Common myeloid progenitor, CD34-positive (primary cell): ENCODE data around the gene EGFR.

Source experiments
- CTCF ChIA-PET: fragments of 350-600 bp; sonication (Branson Sonifier 250); formaldehyde crosslinking; loops from one replicate; lab custom pipeline; 2021; ENCODE audit warnings: antibody characterized with exemption; lab: Charles Lee
- POLR2A ChIA-PET: fragments of 350-600 bp; sonication (Branson Sonifier 250); formaldehyde crosslinking; loops from one replicate; lab custom pipeline; 2021; ENCODE audit warnings: antibody characterized with exemption; lab: Charles Lee
- DNase-seq, 3 donors: peaks; one replicate each; pipeline versions ENCODE4 v3.0.0 to v3.0.0-alpha.2; 2013
- H3K27ac ChIP-seq, 2 experiments: 1 replicate in 1 of 2; 2 replicates in 1 of 2; pipeline ENCODE4 v1.7.0; 2013; ENCODE audit warnings: inconsistent platforms in 2 of 2, low read length in 2 of 2, mild to moderate bottlenecking in 2 of 2, low read depth in 1 of 2, moderate library complexity in 1 of 2; ENCODE audit not compliant: severe bottlenecking in 2 of 2, insufficient read depth in 1 of 2, poor library complexity in 1 of 2
- H3K27me3 ChIP-seq, 5 experiments: replicated peaks in 2 of 5; 1 replicate in 3 of 5; 2 replicates in 2 of 5; pipeline versions ENCODE4 v1.6.1 to v1.7.0; 2013; ENCODE audit warnings: low read length in 4 of 5, mild to moderate bottlenecking in 2 of 5, moderate library complexity in 2 of 5, inconsistent platforms in 1 of 5; ENCODE audit not compliant: insufficient read depth in 5 of 5, control insufficient read depth in 4 of 5
- H3K36me3 ChIP-seq, 4 experiments: 1 replicate in 2 of 4; 2 replicates in 2 of 4; pipeline versions ENCODE4 v1.6.1 to v1.7.0; 2013; ENCODE audit warnings: low read length in 3 of 4, control low read depth in 1 of 4, mild to moderate bottlenecking in 1 of 4; ENCODE audit not compliant: control insufficient read depth in 4 of 4, insufficient read depth in 4 of 4
- H3K4me1 ChIP-seq, 4 experiments: 1 replicate in 3 of 4; 2 replicates in 1 of 4; pipeline versions ENCODE4 v1.6.1 to v1.7.1; 2013; ENCODE audit warnings: low read length in 3 of 4, mild to moderate bottlenecking in 3 of 4, control low read depth in 1 of 4, inconsistent platforms in 1 of 4, moderate library complexity in 1 of 4; ENCODE audit not compliant: control insufficient read depth in 4 of 4, insufficient read depth in 4 of 4; ENCODE audit errors: control extremely low read depth in 1 of 4
- H3K4me3 ChIP-seq, 7 experiments: 1 replicate in 4 of 7; 2 replicates in 3 of 7; pipeline versions ENCODE4 v1.5.1 to v1.7.0; 2013; ENCODE audit warnings: mild to moderate bottlenecking in 7 of 7, low read length in 6 of 7, moderate library complexity in 6 of 7, inconsistent platforms in 2 of 7, low read depth in 2 of 7, control low read depth in 1 of 7; ENCODE audit not compliant: insufficient read depth in 4 of 7, control insufficient read depth in 1 of 7; ENCODE audit errors: extremely low read depth in 1 of 7
- H3K9me3 ChIP-seq, 5 experiments: 1 replicate in 4 of 5; 2 replicates in 1 of 5; pipeline versions ENCODE4 v1.6.1 to v1.7.1; 2013; ENCODE audit warnings: low read length in 4 of 5, mild to moderate bottlenecking in 2 of 5, inconsistent platforms in 1 of 5, low read depth in 1 of 5, moderate library complexity in 1 of 5; ENCODE audit not compliant: control insufficient read depth in 4 of 5, insufficient read depth in 2 of 5; ENCODE audit errors: control extremely low read depth in 1 of 5
- WGBS: methylation state at CpG from one replicate; pipeline ENCODE4 v1.1.5; 2013; ENCODE audit not compliant: insufficient coverage; 5-methylcytosine and 5-hydroxymethylcytosine counted together

Gene EGFR

DNA sequence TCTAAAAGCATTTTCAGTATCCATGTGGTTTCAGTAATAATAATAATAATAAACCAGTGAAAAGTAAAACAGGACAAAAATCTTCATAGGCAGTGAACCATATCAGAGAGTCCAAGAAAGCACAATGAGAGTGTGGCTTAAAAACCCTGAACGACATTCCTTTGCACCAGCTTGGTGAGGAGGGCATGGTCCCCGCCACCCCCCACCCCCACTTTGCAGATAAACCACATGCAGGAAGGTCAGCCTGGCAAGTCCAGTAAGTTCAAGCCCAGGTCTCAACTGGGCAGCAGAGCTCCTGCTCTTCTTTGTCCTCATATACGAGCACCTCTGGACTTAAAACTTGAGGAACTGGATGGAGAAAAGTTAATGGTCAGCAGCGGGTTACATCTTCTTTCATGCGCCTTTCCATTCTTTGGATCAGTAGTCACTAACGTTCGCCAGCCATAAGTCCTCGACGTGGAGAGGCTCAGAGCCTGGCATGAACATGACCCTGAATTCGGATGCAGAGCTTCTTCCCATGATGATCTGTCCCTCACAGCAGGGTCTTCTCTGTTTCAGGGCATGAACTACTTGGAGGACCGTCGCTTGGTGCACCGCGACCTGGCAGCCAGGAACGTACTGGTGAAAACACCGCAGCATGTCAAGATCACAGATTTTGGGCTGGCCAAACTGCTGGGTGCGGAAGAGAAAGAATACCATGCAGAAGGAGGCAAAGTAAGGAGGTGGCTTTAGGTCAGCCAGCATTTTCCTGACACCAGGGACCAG, 172.5 kb downstream of the EGFR start:
- Histone ChIP-seq H3K36me3 (no peaks in the 10 kb centered on the region), H3K27me3 (peaks cover 0 to 13% (median 0%) of the 10 kb centered on the region in 5 experiments), H3K4me3 (no peak overlapping the region), H3K9me3 (no peaks in the 10 kb centered on the region), H3K27ac (no peak overlapping the region), H3K4me1 (no peaks in the 10 kb centered on the region)
- DNase-seq = no peak
- ChIA-PET POLR2A (no interaction called here), CTCF (no interaction called here)
- 97% methylated on average over 16 of the region's 17 CpGs for WGBS

DNA sequence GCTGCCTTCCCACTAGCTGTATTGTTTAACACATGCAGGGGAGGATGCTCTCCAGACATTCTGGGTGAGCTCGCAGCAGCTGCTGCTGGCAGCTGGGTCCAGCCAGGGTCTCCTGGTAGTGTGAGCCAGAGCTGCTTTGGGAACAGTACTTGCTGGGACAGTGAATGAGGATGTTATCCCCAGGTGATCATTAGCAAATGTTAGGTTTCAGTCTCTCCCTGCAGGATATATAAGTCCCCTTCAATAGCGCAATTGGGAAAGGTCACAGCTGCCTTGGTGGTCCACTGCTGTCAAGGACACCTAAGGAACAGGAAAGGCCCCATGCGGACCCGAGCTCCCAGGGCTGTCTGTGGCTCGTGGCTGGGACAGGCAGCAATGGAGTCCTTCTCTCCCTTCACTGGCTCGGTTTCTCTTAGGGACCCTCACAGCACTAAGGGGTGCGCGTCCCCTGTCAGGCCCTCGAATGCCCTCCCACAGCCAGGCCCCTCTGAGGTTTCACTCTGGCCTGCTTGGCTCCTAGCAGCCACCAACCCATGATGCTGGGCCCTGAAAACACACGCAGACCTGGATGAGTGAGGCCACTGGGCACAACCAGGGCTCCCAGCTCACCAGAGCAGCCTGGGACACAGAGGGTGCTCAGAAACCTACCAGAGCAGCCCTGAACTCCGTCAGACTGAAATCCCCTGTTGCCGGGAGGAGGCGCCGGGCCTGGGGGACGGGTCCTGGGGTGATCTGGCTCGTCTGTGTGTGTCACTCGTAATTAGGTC, 173.3 kb downstream of the EGFR start:
- DNase-seq = no peak
- ChIA-PET CTCF (no interaction called here), POLR2A (no interaction called here)
- Histone ChIP-seq H3K27ac (no peak overlapping the region), H3K27me3 (peaks cover 0 to 13% (median 0%) of the 10 kb centered on the region in 5 experiments), H3K36me3 (no peaks in the 10 kb centered on the region), H3K4me1 (no peaks in the 10 kb centered on the region), H3K9me3 (no peaks in the 10 kb centered on the region), H3K4me3 (no peak overlapping the region)
- 94% methylated on average over 17 of the region's 17 CpGs for WGBS

DNA sequence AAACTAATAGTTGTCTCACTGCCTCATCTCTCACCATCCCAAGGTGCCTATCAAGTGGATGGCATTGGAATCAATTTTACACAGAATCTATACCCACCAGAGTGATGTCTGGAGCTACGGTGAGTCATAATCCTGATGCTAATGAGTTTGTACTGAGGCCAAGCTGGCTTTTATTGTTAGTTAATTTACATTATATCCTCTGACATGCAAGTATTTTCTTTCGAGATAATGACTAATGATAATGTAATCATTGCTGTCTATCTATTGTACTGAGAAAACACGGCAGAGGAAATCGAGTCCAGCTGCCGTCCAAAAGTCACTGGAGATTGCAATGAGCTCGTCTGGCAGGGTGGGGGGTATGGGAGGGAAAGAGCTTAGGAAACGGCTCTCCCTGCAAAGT, 173.9 kb downstream of the EGFR start:
- Histone ChIP-seq H3K27me3 (peaks cover 0 to 10% (median 0%) of the 10 kb centered on the region in 5 experiments), H3K4me1 (no peaks in the 10 kb centered on the region), H3K9me3 (no peaks in the 10 kb centered on the region), H3K4me3 (no peak overlapping the region), H3K36me3 (no peaks in the 10 kb centered on the region), H3K27ac (no peak overlapping the region)
- DNase-seq = no peak
- CTCF ChIA-PET = no interaction called here
- POLR2A ChIA-PET = no interaction called here
- WGBS = 88% methylated on average over 3 of the region's 7 CpGs

DNA sequence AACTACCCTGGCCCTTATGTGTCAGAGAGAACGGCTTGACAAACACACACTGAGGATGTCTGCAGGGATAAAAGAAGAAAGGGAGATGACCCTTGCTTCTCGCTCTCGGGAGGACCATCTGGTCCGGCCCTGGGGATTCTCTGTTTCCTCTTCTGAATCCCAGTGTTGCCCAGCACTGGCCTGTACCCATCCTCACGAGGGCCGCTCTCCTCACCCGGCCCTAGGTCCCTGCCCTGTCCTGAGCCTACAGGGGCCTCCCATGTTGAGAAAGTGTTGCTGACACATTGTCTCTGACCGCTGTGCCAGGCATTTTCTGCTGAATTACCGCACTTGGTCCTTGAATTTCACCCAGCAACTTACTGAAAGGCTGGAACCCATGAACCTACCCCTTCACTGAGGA, 174.4 kb downstream of the EGFR start:
- no peak overlapping the region for H3K27ac ChIP-seq
- no peaks in the 10 kb centered on the region for H3K4me1 ChIP-seq
- CTCF ChIA-PET = no interaction called here
- POLR2A ChIA-PET = no interaction called here
- H3K4me3 ChIP-seq = no peak overlapping the region
- no peaks in the 10 kb centered on the region for H3K9me3 ChIP-seq
- DNase-seq = no peak
- 97% methylated on average over 8 of the region's 9 CpGs for WGBS
- H3K36me3 ChIP-seq = no peaks in the 10 kb centered on the region
- H3K27me3 ChIP-seq = peaks cover 0 to 5% (median 0%) of the 10 kb centered on the region in 5 experiments

DNA sequence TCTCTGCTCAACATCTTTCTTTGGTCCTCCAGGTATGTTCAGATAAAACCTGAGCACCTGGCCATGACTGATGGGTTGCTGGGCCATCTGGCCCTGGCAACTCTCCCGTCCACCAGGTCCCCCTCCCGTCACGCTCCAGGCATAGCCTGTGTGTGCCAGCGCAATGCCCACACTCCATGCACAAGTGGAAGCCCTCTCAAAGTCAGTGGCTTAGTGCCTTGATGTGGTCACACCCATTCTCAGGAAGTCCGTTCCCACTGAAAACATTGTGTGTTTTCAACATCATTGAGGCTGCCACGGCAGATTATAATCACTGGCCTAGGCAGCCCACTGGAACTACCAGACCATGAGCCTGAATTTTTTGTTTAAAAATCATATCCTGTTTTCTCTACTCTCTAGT, 175.7 kb downstream of the EGFR start:
- H3K4me3 ChIP-seq = no peak overlapping the region
- DNase-seq = no peak
- WGBS = over 99% methylated on average over 6 of the region's 6 CpGs
- no peak overlapping the region for H3K27ac ChIP-seq
- H3K27me3 ChIP-seq = peaks cover 0 to 3% (median 0%) of the 10 kb centered on the region in 5 experiments
- POLR2A ChIA-PET = no interaction called here
- no peaks in the 10 kb centered on the region for H3K9me3 ChIP-seq
- CTCF ChIA-PET = no interaction called here
- H3K36me3 ChIP-seq = no peaks in the 10 kb centered on the region
- H3K4me1 ChIP-seq = no peaks in the 10 kb centered on the region

DNA sequence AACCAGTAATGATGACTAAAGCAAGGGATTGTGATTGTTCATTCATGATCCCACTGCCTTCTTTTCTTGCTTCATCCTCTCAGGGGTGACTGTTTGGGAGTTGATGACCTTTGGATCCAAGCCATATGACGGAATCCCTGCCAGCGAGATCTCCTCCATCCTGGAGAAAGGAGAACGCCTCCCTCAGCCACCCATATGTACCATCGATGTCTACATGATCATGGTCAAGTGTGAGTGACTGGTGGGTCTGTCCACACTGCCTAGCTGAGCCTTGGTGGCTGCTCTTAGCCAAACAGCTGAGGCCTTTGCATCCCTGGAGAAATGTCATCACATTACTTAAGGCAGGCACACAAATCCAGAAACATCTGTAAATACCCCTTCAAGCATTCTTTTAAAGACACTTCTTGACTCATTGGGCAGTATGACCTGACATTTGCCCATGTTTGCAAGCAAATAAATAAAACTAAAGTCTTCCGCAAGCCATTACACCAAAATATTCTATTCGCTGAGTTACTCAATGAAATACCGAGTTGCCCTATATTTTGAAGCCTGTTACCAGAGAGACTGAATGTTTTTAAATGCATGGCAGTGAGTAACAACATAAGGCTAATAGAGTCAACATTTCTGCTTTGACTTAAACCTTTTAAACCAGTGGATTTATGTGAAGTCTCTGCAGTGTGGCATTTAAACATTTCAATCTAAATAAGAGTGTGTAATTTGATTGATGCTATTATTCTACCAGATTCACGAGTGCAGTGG, 180.0 kb downstream of the EGFR start:
- H3K27ac ChIP-seq = no peak overlapping the region
- DNase-seq = no peak
- WGBS = 98% methylated on average over 5 of the region's 8 CpGs
- H3K4me3 ChIP-seq = no peak overlapping the region
- H3K4me1 ChIP-seq = no peaks in the 10 kb centered on the region
- no peaks in the 10 kb centered on the region for H3K9me3 ChIP-seq
- CTCF ChIA-PET = no interaction called here
- POLR2A ChIA-PET = no interaction called here
- no peaks in the 10 kb centered on the region for H3K36me3 ChIP-seq
- H3K27me3 ChIP-seq = no peaks in the 10 kb centered on the region

DNA sequence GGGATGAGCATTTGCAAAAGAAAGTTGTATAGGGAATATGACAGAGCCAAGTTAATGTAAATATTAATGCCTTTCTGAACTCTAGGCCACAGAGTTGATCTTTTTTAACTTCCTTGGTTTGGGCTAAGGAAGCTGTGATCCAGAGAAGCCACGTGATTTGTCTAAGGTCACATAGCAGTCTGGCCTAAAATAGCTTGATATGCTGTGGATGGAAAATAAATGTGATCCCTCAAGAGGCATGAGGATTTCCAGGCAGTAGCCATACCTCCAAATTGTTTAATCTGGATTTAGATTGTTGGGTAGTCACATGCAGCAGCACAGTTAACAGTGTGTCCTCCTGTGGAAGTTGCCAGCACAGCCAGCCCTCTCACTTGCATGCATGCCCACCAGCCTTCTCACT, 180.6 kb downstream of the EGFR start:
- no peak overlapping the region for H3K4me3 ChIP-seq
- no peak for DNase-seq
- H3K9me3 ChIP-seq = no peaks in the 10 kb centered on the region
- no peaks in the 10 kb centered on the region for H3K36me3 ChIP-seq
- no peaks in the 10 kb centered on the region for H3K4me1 ChIP-seq
- ChIA-PET CTCF (no interaction called here), POLR2A (no interaction called here)
- H3K27ac ChIP-seq = no peak overlapping the region
- WGBS = 82% methylated on average over 1 of the region's 1 CpG
- H3K27me3 ChIP-seq = no peaks in the 10 kb centered on the region
